HG03060 (cell line): Measurements from ENCODE around the gene RACGAP1.

ENCODE experiments used
- ATAC-seq: cut with Tn5 transposase; IDR thresholded peaks from one replicate; pipeline ENCODE4 v1.9.1; 2021; ENCODE audit warnings: low read depth, moderate number of reproducible peaks; ENCODE audit not compliant: unreplicated experiment

Gene RACGAP1

DNA sequence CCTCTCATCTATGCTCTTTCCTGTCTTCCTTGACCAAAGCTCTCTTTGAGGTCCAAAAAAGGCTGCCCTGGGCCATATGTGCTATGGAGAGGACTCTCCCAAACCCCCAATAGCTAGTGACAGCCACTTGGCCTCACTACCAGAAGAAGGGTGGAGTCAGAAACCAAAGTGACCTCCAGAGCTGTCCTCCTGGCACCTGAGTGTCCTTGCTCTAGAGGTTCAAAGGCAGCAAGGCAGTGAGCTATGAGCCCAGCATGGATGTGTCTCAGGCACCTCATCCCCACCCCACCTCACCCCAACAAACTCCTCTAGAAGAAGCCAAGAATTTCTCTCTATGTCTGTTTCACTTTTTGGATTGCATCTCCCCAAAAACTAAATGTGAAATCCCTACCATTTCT, 67.7 kb downstream of the RACGAP1 start:
- no peak for ATAC-seq

DNA sequence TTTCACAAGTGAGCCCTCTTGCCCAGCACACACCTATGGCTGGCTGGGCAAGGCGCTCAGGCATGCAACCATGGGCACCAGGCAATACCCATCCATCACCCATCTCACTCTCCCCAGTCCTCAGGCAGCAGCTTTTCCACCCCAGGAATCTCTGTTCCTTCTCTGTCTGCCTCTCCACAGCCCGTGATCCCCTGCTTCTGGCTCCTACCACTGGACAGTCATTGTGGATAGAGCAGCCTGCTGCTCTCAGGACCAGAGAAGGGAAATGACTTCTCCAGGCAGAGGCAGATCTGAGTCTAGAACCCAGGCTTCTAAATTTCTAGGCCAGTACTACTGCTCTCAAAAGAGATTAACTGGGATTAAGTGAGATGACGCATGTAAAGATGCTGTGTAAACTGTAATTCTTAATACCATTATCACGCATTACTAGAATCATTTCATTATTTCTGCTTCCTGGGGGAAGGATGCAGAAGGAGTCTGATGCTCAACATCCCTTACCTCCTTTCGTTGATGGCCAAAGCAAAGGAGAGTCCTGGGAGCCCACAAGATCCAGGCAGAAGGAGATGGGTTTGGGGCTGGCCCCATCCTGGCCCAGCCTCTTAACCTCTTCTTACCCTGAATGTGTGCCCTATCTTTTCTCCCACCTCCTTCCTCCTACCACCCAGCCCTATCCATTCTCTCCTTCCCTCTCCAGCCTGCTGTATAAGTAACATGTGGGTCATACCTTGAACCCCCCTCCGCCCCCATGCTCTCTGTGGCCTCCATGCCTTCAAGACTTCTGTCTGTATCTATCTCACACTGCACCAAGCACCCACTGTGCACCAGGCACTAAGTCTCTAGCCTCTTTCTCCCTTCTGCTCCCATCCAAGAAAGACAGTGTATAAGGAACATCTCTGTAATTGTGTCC, 68.4 kb downstream of the RACGAP1 start:
- no peak for ATAC-seq

DNA sequence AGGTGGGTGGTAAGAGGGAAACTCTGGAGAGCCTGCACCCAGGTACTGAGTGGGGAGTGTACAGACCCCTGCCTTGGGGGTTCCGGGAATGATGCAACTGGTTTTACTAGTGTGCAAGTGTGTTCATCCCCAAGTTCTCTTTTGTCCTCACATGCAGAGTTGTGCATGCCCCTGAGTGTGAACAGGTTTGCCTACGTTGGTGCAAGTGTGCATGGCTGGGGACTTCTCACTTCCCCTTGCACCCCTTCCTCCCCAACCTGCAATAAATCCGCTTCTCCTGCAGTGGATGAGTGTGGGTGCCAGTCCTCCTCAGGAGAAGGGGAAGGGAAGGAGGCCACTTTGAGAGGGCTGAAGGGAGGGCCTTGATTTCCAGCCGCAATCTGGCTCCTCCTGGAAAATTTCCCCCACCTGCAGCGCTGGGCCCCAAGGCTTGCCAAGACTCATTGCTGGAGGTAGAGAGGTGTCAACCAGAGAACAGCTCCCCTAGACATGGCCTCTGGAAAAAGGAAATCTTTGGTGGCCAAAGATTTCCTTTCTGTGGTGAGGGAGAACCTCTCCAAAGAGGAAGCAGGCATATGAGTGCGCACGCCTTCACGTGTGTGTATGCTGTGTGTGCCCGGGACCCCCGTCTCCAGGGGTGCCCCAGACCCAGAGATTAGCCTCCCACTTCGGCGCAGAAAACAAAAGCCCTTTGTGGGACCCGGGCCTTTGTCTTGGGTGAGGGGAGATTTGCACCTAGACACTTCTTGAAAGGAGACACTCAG, 69.2 kb downstream of the RACGAP1 start:
- no peak for ATAC-seq

DNA sequence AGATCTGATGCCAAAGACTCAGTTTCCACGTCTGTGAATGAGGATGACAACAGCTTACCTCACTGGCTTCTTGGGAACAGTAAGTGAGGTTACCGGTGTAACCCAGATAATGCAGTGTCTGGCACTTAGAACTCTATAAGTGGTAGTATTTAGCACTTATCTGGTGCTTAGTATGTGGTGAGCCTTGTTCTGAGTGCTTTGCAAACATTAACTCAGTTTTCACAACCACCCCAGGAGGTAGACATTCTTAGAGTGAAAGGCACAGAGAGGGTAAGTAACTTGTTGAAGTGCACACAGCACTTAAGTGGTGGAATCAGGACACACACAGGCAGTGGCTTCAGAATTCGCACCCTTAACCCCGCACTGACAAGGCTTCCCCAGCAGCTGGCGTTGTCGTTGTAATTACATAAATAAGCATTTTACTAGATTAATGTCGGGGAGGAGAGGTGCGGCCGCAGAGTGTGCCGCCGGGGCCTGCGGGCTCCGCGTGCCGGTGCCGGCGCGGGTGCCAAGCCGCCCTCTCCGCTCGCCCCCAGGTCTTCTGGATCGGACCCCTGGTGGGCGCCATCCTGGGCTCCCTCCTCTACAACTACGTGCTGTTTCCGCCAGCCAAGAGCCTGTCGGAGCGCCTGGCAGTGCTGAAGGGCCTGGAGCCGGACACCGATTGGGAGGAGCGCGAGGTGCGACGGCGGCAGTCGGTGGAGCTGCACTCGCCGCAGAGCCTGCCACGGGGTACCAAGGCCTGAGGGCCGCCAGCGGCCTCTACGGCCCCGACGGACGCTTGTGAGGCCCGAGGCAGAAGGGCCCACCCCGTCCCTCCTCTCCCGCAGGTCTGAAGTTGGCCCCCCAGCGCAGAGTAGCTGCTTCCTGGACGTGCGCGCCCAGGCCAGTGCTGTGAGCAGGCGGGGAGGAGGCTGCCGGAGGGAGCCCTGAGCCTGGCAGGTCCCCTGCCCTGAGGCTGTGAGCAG, 70.1 kb downstream of the RACGAP1 start:
- ATAC-seq = no peak

DNA sequence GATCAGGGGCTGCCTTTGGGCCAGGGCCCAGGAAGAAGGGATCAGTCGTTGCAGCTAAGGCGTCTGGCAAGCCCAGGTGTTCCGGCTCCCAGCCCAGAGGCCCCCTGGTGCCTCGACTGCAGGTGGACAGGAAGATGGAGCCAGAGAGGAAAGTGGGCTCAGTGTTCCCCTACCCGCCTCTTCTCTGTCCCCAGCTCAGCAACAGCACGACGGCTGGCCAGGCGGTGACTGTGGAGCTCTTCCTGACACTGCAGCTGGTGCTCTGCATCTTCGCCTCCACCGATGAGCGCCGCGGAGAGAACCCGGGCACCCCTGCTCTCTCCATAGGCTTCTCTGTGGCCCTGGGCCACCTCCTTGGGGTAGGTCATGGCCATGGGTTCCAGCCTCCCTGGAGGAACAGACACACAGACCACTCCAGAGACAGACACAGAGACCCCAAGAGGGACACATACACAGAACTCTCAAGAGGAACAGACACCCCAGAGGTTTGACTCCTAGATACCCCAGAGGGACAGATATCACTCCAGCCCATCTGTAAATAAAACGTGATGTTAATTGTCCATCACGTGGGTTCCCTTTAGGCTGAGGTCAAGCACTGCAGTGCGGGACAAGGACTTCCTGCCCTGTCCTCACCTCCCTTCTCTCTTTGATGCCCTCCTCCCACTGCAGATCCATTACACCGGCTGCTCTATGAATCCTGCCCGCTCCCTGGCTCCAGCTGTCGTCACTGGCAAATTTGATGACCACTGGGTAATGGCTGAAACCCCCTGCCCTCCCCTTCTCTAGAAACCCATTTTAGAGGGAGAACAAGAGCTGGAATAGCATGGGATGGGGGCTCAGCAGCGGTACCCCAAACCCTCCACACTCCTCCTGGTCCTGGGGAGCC, 71.1 kb downstream of the RACGAP1 start:
- ATAC-seq = no peak

DNA sequence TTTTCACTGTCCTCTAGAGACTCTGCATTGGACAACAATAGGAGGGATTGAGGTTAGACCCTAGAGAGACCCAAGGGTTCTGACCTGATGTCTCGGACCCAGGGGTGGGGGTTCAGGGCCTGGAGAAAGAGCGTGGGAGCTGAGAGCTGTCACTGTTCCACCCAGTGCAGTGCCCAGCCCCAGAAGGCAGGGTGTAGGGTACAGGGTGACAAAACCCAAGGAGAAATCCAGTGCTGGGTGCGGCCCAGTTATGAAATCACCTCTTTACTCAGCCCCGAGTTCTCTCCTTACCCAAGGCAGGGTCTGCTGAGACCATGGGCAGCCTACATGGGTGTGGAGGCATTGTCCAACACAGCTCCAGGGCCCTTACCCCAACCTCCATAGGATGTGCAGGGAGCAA, 72.1 kb downstream of the RACGAP1 start:
- no peak for ATAC-seq

DNA sequence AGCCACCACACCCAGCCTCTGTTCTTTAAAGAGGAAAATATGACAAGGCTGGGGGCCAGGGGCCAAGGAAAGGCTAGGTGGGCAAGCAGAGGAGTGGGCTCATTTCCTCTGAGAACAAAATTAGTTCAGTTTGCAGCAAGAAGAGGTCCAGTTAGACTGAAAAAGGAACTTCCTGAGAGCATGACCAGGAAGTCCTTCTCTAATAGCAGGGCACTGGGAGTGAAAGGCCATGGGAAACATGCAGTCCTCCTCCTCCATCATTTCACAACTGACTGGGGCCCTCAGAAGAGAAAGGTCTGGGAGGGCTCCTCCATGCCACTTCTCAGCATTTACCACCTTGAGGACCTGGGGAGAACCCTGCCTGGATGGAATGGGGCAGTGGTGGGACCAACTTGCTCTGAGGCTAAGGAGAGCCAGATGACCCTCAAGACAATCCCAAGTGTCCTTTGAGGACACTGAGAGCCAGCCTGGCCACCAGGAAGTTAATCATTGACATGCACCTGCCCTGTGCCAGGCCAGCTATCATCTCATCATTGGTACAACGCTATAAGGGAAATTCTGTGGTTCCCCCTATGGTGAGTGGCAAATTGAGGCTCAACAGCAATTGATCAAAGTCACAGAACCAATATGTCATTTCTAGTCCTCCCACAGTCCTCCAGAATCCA, 72.8 kb downstream of the RACGAP1 start:
- ATAC-seq = no peak

DNA sequence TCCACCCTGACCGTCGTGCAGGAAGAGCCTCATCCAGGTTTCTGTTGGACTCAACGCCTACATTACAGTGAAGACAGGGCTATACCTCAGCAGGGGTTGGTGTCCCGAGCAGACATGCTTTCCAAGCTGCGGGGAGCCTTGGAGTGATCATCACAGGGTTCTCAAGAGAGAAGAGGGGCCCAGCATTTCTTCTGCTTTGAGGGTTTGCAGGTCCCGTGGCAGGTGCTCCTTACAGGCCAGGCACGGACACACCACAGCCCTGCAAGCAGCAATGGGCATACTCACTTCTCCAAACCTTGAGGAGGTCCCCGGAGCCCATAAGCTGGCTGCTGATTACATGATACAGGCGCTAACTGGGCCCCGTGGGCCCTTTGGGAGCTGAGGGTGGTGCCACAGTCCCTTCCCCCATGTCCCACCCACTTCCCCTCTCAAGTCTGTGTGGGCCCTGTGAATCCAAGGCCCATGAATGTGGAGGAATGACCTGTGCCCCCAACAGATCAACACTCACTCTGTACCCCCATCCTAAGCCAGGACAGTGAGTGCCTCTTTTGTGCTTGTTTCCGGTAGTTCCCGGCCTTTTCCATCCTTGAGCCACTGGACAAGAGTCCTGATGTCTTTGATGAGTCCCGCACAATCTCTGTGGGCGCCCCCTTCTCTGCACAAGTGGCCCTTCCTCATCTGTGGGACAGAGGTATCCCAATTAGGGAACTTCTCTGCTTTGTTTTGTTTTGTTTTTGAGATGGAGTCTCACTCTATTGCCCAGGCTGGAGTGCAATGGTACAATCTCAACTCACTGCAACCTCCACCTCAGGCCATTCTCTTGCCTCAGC, 73.7 kb downstream of the RACGAP1 start:
- no peak for ATAC-seq

DNA sequence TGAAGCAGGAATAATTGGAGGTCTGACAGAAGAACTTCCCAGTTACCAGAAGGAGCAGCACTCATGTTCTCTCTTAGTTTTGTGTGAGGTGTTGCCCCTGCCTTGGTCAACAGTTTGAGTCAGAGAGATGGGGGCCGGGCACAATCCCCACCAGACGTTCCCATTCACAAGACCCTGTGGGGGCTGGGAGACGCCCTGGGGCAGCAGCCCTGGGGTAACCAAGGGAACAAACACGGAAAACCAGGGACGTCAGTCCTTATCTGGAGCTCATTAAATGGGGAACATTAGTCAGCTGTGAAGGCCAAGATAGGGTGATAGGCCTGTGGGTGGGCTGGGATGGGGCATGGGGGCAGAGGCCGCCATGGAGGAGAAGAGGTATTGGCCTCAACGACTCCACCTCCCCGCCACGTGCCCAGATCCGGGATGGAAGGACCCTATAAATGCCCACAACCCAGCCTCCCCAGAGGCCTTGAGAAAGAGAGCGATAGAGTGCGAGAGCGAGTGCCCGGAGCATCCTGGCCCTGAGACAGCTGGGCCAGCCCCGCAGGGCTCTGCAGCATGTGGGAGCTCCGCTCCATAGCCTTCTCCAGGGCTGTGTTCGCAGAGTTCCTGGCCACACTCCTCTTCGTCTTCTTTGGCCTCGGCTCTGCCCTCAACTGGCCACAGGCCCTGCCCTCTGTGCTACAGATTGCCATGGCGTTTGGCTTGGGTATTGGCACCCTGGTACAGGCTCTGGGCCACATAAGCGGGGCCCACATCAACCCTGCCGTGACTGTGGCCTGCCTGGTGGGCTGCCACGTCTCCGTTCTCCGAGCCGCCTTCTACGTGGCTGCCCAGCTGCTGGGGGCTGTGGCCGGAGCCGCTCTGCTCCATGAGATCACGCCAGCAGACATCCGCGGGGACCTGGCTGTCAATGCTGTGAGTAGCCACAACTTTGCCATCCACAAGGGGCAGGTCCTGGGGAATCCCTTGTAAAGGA, 74.7 kb downstream of the RACGAP1 start, which contains the start of gene AQP2:
AQP2 (plus strand) TSS at position 465 of the 979 bp plus-strand sequence; CDS start at position 559, 94 bp downstream.
- ATAC-seq = no peak

DNA sequence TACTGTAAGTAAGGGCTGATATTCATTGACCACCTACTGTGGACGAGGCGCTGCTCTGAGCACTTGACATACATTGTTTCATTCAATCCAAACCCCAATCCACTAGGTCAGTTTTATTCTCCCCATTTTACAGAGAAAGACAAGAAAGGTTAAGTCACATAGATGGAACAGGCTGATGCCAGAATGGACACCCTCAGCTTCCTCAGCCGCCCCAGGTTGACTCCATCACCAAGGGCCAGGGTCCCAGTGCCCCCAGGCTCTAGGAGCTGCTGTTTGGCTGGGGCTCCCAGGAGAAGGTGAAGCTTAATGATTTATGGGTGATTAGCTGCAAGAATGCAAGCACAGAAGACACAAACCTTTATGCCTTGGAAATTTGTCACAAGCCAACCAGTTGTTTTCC, 75.4 kb downstream of the RACGAP1 start:
- no peak for ATAC-seq

DNA sequence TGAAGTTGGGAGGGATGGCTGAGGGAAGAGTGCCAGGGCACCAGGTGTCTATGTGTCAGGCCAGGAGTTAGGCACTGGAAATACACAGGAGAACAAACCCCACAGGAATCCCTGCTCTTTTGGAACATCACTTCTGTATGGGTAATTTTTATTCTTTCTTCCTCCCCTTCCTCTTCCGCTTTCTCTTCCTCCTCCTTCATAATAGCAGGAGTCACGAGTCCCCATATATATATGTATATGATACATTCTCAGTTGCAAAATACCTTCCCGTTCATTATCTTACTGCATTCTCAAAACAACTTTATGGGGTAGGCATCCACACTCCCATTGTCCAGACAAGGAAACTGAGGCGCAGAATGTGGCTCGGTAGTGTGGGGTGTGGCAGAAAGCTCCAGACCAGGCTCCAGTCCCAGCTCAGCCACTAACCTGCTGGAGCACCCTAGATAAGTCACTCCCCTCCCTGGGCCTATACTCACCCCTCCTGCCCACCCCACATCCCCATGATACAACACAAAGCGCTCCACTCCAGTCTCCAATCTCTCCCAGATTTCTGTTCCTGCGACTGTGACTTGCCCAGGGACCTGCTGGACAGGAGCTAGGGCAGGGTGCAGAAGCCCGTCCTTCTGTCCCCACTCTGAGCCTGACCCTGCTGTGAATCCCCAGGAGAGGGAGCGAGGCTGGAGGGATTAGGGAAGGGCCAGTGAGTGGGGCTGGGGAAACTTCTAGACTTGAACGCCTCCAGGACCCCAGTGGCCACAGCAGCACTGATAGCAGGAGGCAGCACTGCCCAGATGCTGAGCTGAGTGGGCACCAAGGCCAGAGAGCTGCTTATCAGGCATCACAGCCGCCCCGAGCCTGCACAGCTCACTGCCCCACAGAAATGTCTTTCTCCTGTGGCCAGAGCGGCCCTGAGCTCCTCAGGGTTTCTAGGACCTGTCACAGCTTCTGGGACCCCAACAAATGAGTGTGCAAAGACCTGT, 76.1 kb downstream of the RACGAP1 start:
- no peak for ATAC-seq

DNA sequence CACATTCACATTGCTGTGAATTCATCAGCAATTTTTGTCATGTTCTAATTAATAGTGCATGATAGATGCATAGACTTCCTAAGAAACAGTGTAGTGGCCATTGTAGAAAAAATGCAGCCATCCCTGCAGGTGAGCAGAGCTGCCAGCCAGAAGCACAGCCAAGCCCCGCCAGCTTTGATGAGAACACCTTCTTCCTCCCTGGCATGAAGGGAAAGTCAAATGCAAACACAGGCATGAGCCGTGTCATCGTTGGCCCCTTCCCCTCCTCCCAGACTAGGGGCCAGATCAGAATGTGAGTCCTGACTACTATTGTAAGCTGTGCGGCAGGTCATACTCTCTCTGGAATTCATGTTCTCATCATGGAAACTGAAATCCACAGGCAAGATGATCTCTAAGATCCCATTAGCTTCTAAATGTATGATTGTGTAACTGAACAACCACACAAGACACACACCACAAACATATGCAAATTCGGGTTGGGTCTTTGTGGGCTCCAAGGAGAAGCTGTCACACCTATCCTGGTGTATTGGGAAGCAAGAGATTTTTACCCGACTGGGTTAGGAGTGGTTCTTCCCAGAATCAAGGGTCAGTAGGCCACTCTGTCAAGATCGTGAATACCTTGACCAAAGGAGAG, 77.6 kb downstream of the RACGAP1 start:
- ATAC-seq = no peak

DNA sequence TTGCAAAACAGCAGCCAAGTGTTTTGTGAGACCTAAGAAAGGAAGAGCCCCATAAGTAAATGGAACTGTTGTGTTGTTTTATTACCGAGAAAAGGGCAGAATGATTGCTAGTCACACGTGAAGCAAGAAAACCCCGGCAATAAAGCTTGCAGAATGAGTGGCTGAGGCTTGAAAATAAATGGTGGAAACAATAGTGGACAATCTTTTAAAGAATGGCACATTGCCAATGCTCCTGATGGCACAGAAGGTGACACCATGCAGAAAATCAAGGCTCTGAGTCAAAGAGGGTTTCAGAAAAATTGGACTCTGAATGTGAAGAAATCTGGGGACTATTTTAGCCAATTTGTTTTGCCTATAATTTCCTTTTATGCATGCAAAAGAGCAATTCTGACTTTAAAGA, 78.8 kb downstream of the RACGAP1 start:
- no peak for ATAC-seq

DNA sequence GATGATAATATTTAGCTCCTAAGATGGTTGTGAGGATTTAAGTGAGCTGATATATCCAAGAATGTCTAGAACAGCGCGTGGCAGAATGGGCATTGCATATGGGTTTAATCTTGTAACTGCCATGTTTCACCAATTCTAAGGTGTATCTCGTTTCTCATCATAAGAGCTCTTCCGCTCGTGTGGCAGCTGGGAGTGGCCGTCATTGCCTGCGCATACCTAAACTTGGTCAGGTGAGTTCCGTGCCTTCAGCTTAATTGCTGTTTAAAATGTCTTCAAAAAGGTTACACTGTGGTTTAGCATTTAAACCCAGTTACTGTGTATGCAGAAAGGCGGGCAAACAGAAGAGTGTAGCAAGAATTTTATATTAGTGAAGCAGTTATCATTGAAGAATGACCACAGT, 79.2 kb downstream of the RACGAP1 start:
- ATAC-seq = no peak

DNA sequence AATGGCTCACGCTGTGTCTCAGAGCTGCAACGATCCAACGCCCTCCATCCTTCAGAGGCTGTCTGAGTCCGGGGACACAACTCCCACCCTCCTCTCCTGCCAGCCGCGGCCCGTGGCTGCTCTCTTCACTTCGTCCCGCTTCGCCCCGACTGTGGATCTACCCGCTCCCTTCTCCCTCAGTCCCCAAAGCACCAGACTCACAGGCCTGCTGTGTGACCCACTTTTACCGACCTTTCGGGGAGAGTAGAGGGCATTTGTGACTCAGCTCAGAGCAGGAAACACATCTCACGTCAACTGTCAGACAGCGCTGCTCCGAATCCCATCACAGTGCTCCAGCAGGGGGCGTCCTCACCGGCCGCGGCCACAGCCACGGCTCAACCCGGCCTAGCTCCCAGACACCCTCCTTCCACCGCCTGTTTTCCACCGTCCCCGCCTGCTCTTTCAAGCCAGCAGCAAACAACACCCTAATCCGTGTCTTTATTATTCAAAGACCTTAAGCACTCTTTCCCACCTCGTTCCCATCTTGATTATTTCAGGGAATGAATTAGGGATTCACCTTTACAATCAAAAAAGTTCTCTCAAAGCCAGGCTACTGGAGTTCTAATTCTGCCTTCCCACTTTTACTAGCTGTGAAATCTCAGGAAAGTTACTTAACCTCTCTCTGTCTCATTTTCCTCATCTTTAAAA, 79.8 kb downstream of the RACGAP1 start:
- no peak for ATAC-seq
